K562 (cell line): ENCODE measurements around the gene NNAT. TPM values are rescaled to one million over a fixed set of nuclear protein-coding genes. Genes with fewer than 3 reads are reported as not detected.

Source experiments
- HINFP ChIP-seq: fragments of 450-650 bp; conservative IDR thresholded peaks from 2 replicates; pipeline ENCODE4 v1.6.1; 2016; ENCODE audit warnings: missing genetic modification characterization, low read depth, mild to moderate bottlenecking, control low read depth, missing compliant biosample characterization
- MBD2 ChIP-seq: sonication (generic); IDR thresholded peaks from 2 replicates; pipeline ENCODE4 v1.6.1; 2016; ENCODE audit warnings: low read depth, borderline replicate concordance
- MYC ChIP-seq, 2 experiments: fragments of 250-450 bp in 1 of 2; sonication (Bioruptor Pico) in 1 of 2; IDR thresholded peaks; 2 replicates each; pipeline versions ENCODE4 v1.5.1 to v1.6.1; 2012 to 2021; ENCODE audit warnings: low read depth in 2 of 2, borderline replicate concordance in 1 of 2, improper control_type of control experiment in 1 of 2, low read length in 1 of 2, mild to moderate bottlenecking in 1 of 2, moderate library complexity in 1 of 2
- NKRF ChIP-seq: fragments of 450-650 bp; IDR thresholded peaks from 2 replicates; pipeline ENCODE4 v1.6.1; 2016; ENCODE audit warnings: borderline replicate concordance
- PML ChIP-seq: IDR thresholded peaks from 2 replicates; pipeline ENCODE4 v1.6.1; 2012; ENCODE audit warnings: low read length, inconsistent platforms
- TRIM24 ChIP-seq, 2 experiments: fragments of 450-650 bp; IDR thresholded peaks; 2 replicates each; pipeline ENCODE4 v1.6.1; 2016
- ZNF318 ChIP-seq, 2 experiments: fragments of 450-650 bp; IDR thresholded peaks; 2 replicates each; pipeline ENCODE4 v1.6.1; 2016; ENCODE audit warnings: mild to moderate bottlenecking in 2 of 2, borderline replicate concordance in 1 of 2, low read depth in 1 of 2, moderate library complexity in 1 of 2
- ZNF57 ChIP-seq: fragments of 450-650 bp; formaldehyde crosslinking; IDR thresholded peaks from 2 replicates; pipeline ENCODE4 v1.4.0; 2020; ENCODE audit warnings: mild to moderate bottlenecking, moderate library complexity
- ZNF592 ChIP-seq: fragments of 450-650 bp; IDR thresholded peaks from 2 replicates; pipeline ENCODE4 v1.6.1; 2017; ENCODE audit warnings: antibody characterized with exemption, mild to moderate bottlenecking
- ZNF644 ChIP-seq: fragments of 200-800 bp; sonication (Bioruptor generic); IDR thresholded peaks from 2 replicates; pipeline ENCODE4 v1.6.1; 2016; ENCODE audit warnings: low read depth, missing genetic modification characterization, missing compliant biosample characterization
- polyA plus RNA-seq, 8 experiments: library from polyadenylated mRNA; depleted of rRNA in 4 of 8; stranded (reverse) in 5 of 8; unstranded in 3 of 8; fragments of >200 nt; fragmentation: Nextera tagmentation in 2 of 8; fragmentation: Illumina TruSeq in 1 of 8; extraction: Ambion mirVana in 2 of 8; extraction: Trizol in 1 of 8; gene quantifications; 2 replicates each; pipeline versions ENCODE4 v1.2.1 to v1.2.3, GENCODE V29; 2011 to 2014; ENCODE audit warnings: inconsistent platforms in 1 of 8, missing spikeins in 1 of 8
- total RNA-seq, 7 experiments: library from RNA; depleted of rRNA in 6 of 7; stranded (reverse); fragments of >200 nt in 6 of 7; fragmentation: Illumina TruSeq in 2 of 7; extraction: Trizol in 2 of 7; gene quantifications; 2 replicates each; pipeline versions ENCODE4 v1.2.1 to v1.2.3, GENCODE V29; 2011 to 2021; ENCODE audit warnings: low replicate concordance in 1 of 7

The NNAT gene
- total and polyA plus RNA-seq, 9 of the 15 experiments (the other 6 are each of a cell fraction or from before 2014, with no cell fraction given), result 0.13 TPM; not detected in 8

- no peak for TF ChIP-seq ZNF318 (IDR thresholded peaks at IDR 0.05; ENCODE audit: borderline replicate concordance in 1 of 2, low read depth in 1 of 2)
- peak; percentile 14 to 49; a peak in 2 of 4 replicates for TF ChIP-seq TRIM24 (IDR thresholded peaks at IDR 0.05)
- TF ChIP-seq MBD2, result no peak
- peak; percentile 53; the same call in 1 of the 2 replicates for TF ChIP-seq NKRF
- peak; percentile 68; the same call in 1 of the 2 replicates for TF ChIP-seq ZNF644 (tag)
- TF ChIP-seq HINFP (tag), result no peak
- TF ChIP-seq ZNF592, result no peak
- peak; percentile 56 for TF ChIP-seq PML
- 0 out of 2 replicates have a peak, but pooled peaks have one; percentile 47 for TF ChIP-seq MYC (IDR thresholded peaks at IDR 0.05; ENCODE audit: low read depth, low read length)
- no peak for TF ChIP-seq MYC (CRISPR knock-in tag; IDR thresholded peaks at IDR 0.05; ENCODE audit: borderline replicate concordance, low read depth)
- no peak for TF ChIP-seq ZNF57 (CRISPR knock-in tag)
Measured at GRCh38 chr20:37526238-37526838, 5.3 kb downstream of the NNAT start (continued).
